ENCODE data around the gene ALPL.
"Not testable (repeated sequence)": the region's sequence is repeated elsewhere in the genome, so short reads cannot be mapped to it uniquely, and the experiment has no call there.

Gene ALPL

GRCh38 chr1:21519486-21520070 lies 10.4 kb downstream of the ALPL start:
- not testable (repeated sequence) for H3K27me3 Mint-ChIP-seq, H3K36me3 Mint-ChIP-seq, H3K4me1 Mint-ChIP-seq, H3K4me3 Mint-ChIP-seq, H3K27ac Mint-ChIP-seq, H3K9me3 Mint-ChIP-seq

GRCh38 chr1:21520899-21521716 lies 11.9 kb downstream of the ALPL start:
- Mint-ChIP-seq H3K4me1 (no peaks in the 10 kb centered on the region), H3K36me3 (no peaks in the 10 kb centered on the region), H3K27me3 (no peaks in the 10 kb centered on the region), H3K4me3 (no peak overlapping the region), H3K27ac (no peak overlapping the region), H3K9me3 (no peaks in the 10 kb centered on the region)

DNA sequence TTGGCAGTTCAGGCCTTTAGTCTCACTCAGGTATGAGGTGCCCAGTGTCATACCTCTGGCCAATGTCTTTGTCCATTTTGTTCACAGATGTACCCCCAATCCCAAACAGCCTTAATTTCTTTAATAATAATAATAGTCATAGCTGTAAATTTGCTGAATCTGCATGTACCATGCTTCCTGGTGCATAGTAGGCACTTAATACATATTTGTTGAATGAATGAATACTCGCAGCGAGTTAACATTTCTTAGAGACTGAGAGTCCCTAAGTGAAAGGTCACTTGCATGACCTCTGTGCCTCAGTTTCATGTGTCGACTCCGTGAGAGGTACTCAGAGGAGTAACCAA lies 12.5 kb downstream of the ALPL start:
- no peak overlapping the region for H3K27ac Mint-ChIP-seq
- no peaks in the 10 kb centered on the region for H3K36me3 Mint-ChIP-seq
- H3K9me3 Mint-ChIP-seq: no peaks in the 10 kb centered on the region
- no peak overlapping the region for H3K4me3 Mint-ChIP-seq
- H3K27me3 Mint-ChIP-seq: no peaks in the 10 kb centered on the region
- no peaks in the 10 kb centered on the region for H3K4me1 Mint-ChIP-seq

DNA sequence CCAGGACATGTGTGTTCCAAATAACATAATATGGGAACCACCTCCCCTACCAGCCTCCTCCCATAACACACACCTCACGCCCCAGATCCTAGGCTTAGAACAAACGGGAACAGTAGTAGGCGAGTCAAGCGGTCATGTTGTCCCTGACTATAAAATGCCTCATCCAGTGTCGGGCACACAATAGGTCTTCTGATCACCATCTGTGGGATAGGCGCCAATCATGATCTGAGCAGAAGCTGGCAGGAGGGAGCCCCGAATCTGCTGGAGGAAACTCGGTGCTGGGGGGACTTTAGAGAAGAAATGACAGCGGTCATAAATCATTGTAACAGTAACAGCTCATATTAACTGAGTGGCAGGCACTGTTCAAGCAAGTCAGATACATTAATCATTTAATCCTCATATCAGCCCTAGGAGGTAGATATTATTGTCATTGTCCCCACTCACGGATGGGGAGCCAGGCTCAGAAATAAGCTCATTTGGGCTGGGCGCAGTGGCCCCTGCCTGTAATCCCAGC lies 13.4 kb downstream of the ALPL start:
- Mint-ChIP-seq H3K9me3 (no peaks in the 10 kb centered on the region), H3K4me1 (no peaks in the 10 kb centered on the region), H3K4me3 (no peak overlapping the region), H3K36me3 (no peaks in the 10 kb centered on the region), H3K27ac (no peak overlapping the region), H3K27me3 (no peaks in the 10 kb centered on the region)

DNA sequence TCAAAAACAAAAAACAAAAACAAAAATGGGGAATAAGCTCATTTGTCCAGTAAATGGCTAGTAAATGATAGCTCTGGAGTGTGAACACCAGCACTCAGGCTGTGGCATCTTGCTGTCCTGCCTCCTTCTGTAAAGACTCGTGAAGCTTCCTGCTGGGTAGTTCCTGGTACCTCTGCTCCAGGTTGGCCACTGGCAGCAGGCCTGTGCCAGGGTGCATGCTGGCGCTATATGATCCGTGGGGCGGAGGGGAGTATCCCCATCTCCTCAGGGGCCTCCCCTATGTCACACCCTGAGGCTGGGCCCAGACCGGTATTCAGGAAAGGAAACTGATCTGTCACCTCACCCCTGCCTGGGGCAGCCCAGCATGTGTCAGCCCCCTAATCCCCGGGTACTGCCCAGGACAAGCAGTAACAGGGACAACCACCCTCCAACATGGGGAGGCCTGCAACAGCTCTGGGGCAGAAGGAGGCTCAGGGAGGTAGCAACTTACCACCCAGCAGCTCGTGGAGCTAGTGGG lies 14.1 kb downstream of the ALPL start:
- no peaks in the 10 kb centered on the region for H3K36me3 Mint-ChIP-seq
- no peak overlapping the region for H3K4me3 Mint-ChIP-seq
- no peaks in the 10 kb centered on the region for H3K27me3 Mint-ChIP-seq
- H3K9me3 Mint-ChIP-seq: no peaks in the 10 kb centered on the region
- no peak overlapping the region for H3K27ac Mint-ChIP-seq
- no peaks in the 10 kb centered on the region for H3K4me1 Mint-ChIP-seq

- no peaks in the 10 kb centered on the region for H3K4me1 Mint-ChIP-seq
Observed at GRCh38 chr1:21524220-21524619, 15.0 kb downstream of the ALPL start.

DNA sequence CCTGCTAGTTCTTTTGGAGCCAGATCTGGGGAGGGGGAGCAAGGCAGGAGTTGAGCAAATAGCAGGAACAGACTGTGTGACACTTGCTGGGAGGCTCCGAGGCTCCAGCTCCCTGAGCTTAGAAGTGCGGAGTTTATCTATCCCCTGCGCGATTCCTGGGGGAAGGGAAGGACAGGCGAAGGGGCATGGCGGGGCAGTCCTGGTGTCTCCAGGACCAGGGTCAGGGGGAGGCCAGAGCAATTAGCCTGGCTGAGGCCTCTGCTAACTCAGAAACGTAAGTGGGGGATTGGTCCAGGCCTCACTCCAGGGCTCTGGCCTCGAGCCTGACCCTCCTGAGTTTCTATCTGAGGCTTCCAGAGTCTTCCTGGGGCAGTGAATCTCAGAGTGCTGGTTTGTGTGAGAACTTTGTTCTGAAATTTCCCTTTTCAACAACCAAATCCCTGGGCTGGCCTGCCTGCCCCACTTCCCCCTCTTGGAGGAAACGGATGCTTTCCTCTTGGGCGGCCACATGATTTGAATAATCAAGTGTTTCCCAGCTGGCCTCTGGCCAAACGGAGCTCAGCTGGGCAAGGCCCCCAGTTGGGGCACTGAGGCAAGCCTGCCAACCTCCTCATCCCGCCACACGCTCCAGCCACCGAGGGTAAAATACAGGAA lies 15.6 kb downstream of the ALPL start:
- H3K36me3 Mint-ChIP-seq: no peaks in the 10 kb centered on the region
- H3K4me3 Mint-ChIP-seq: no peak overlapping the region
- H3K4me1 Mint-ChIP-seq: no peaks in the 10 kb centered on the region
- no peaks in the 10 kb centered on the region for H3K9me3 Mint-ChIP-seq
- H3K27ac Mint-ChIP-seq: no peak overlapping the region
- no peaks in the 10 kb centered on the region for H3K27me3 Mint-ChIP-seq

More at GRCh38 chr1:21524220-21524619, 15.0 kb downstream of the ALPL start:
- no peak overlapping the region for H3K4me3 Mint-ChIP-seq
- H3K27ac Mint-ChIP-seq: no peak overlapping the region
- no peaks in the 10 kb centered on the region for H3K9me3 Mint-ChIP-seq
- H3K36me3 Mint-ChIP-seq: no peaks in the 10 kb centered on the region
- no peaks in the 10 kb centered on the region for H3K27me3 Mint-ChIP-seq

GRCh38 chr1:21525340-21525717 lies 16.1 kb downstream of the ALPL start:
- H3K4me3 Mint-ChIP-seq: no peak overlapping the region
- no peaks in the 10 kb centered on the region for H3K9me3 Mint-ChIP-seq
- no peaks in the 10 kb centered on the region for H3K36me3 Mint-ChIP-seq
- H3K27ac Mint-ChIP-seq: no peak overlapping the region
- no peaks in the 10 kb centered on the region for H3K4me1 Mint-ChIP-seq
- peaks cover 2% of the 10 kb centered on the region for H3K27me3 Mint-ChIP-seq

DNA sequence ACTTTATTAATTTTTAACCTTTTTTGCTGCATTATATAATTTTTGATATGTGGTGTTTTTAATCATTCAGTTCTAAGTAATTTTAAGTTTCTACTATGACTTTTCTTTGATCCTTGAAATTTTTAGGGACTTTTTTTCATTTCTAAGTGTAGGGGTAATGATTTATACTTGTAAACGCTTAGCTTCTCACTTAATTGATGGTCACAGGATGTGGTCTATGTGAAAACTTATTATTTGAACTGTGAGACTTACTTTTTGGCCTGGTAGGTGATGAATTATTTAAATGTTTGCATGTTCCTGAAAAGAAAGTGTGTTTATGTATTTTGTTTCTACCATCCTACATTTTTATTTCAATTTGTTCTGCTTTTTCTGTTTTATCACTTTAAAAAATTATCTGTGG lies 17.2 kb downstream of the ALPL start:
- no peaks in the 10 kb centered on the region for H3K36me3 Mint-ChIP-seq
- peaks cover 4% of the 10 kb centered on the region for H3K27me3 Mint-ChIP-seq
- no peak overlapping the region for H3K4me3 Mint-ChIP-seq
- no peaks in the 10 kb centered on the region for H3K9me3 Mint-ChIP-seq
- H3K4me1 Mint-ChIP-seq: no peaks in the 10 kb centered on the region
- no peak overlapping the region for H3K27ac Mint-ChIP-seq

GRCh38 chr1:21530368-21531016 lies 21.3 kb downstream of the ALPL start:
- Mint-ChIP-seq H3K4me1 (no peaks in the 10 kb centered on the region), H3K36me3 (no peaks in the 10 kb centered on the region), H3K4me3 (no peak overlapping the region), H3K27ac (no peak overlapping the region), H3K27me3 (peaks cover 4% of the 10 kb centered on the region), H3K9me3 (no peaks in the 10 kb centered on the region)

- Mint-ChIP-seq H3K27me3 (peaks cover 4% of the 10 kb centered on the region), H3K4me1 (no peaks in the 10 kb centered on the region)
Observed at GRCh38 chr1:21531241-21531640, 22.0 kb downstream of the ALPL start.

DNA sequence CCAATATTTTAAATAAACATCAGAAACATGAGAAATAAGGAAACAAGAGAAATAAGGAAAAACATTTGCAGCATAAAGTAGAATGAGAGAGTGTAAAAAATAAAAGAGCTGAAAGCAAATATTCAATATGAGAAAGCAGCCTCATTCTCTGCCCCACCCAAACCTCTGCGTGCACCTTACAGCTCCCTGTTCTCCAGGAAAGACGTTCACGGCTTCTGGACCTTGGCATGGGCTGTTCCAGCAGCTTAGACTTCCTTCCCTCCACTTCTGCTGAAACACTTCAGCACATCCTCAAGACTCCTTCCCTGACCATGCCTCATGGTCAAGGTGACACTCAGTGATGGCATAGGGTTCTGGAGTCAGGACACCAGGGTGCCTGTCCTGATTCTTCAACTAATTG lies 23.3 kb downstream of the ALPL start:
- peaks cover 4% of the 10 kb centered on the region for H3K27me3 Mint-ChIP-seq
- no peak overlapping the region for H3K4me3 Mint-ChIP-seq

More at GRCh38 chr1:21531241-21531640, 22.0 kb downstream of the ALPL start:
- no peaks in the 10 kb centered on the region for H3K9me3 Mint-ChIP-seq
- H3K27ac Mint-ChIP-seq: no peak overlapping the region
- no peaks in the 10 kb centered on the region for H3K36me3 Mint-ChIP-seq
- no peak overlapping the region for H3K4me3 Mint-ChIP-seq

GRCh38 chr1:21532992-21533534 lies 23.8 kb downstream of the ALPL start:
- Mint-ChIP-seq H3K36me3 (no peaks in the 10 kb centered on the region), H3K27ac (no peak overlapping the region), H3K9me3 (no peaks in the 10 kb centered on the region), H3K4me1 (no peaks in the 10 kb centered on the region), H3K27me3 (peaks cover 4% of the 10 kb centered on the region), H3K4me3 (no peak overlapping the region)

More for the DNA sequence above, 23.3 kb downstream of the ALPL start:
- Mint-ChIP-seq H3K36me3 (no peaks in the 10 kb centered on the region), H3K4me1 (no peaks in the 10 kb centered on the region), H3K27ac (no peak overlapping the region), H3K9me3 (no peaks in the 10 kb centered on the region)

GRCh38 chr1:21534146-21534545 lies 24.9 kb downstream of the ALPL start:
- Mint-ChIP-seq H3K9me3 (no peaks in the 10 kb centered on the region), H3K4me1 (no peaks in the 10 kb centered on the region), H3K27ac (no peak overlapping the region), H3K36me3 (no peaks in the 10 kb centered on the region), H3K4me3 (no peak overlapping the region), H3K27me3 (peaks cover 9% of the 10 kb centered on the region)

- no peak overlapping the region for H3K4me3 Mint-ChIP-seq
- H3K27ac Mint-ChIP-seq: no peak overlapping the region
- no peaks in the 10 kb centered on the region for H3K36me3 Mint-ChIP-seq
- H3K9me3 Mint-ChIP-seq: no peaks in the 10 kb centered on the region
- H3K27me3 Mint-ChIP-seq: peaks cover 9% of the 10 kb centered on the region
- H3K4me1 Mint-ChIP-seq: no peaks in the 10 kb centered on the region
Observed at GRCh38 chr1:21534674-21535378, 25.6 kb downstream of the ALPL start.
